SK-N-SH (cell line): Measurements from ENCODE around the gene CLSTN2. TPM values are rescaled to one million over a fixed set of nuclear protein-coding genes. Genes with fewer than 3 reads are reported as not detected.

Source experiments
- CTCF ChIA-PET: fragments of 300-600, 350-600 bp; formaldehyde crosslinking; extraction: SDS; loops from one replicate; lab custom pipeline; 2021; lab: Yijun Ruan, JAX
- POLR2A ChIA-PET: fragments of 350-600 bp; sonication (Branson Sonifier 250); formaldehyde crosslinking; extraction: SDS; loops from one replicate; lab custom pipeline; 2020; ENCODE audit warnings: antibody characterized with exemption, inconsistent platforms; lab: Yijun Ruan, JAX
- DNase-seq: peaks from one replicate; pipeline ENCODE4 v3.0.0; 2012
- H2AFZ ChIP-seq: fragments of 200-600 bp; sonication (generic); 2 replicates; pipeline ENCODE4 v1.8.1; 2016; ENCODE audit warnings: antibody characterized with exemption, mild to moderate bottlenecking, low read depth
- H3F3A ChIP-seq: fragments of 200-600 bp; sonication (generic); replicated peaks from 2 replicates; pipeline ENCODE3; 2016; ENCODE audit warnings: antibody characterized with exemption, mild to moderate bottlenecking; ENCODE audit not compliant: insufficient read depth
- H3K27ac ChIP-seq, 2 experiments: fragments of 200-500 bp in 1 of 2; fragments of 200-600 bp in 1 of 2; sonication (Bioruptor generic) in 1 of 2; sonication (generic), shearing (Covaris generic) in 1 of 2; 2 replicates each; pipeline versions ENCODE4 v1.5.1 to v1.6.1; 2014 to 2016; ENCODE audit warnings: low read depth in 2 of 2, inconsistent platforms in 1 of 2, low read length in 1 of 2, mild to moderate bottlenecking in 1 of 2, mixed read lengths in 1 of 2
- H3K27me3 ChIP-seq: fragments of 200-600 bp; sonication (generic), shearing (Covaris generic); 2 replicates; pipeline ENCODE4 v1.6.1; 2016; ENCODE audit warnings: mixed run types; ENCODE audit not compliant: insufficient read depth
- H3K36me3 ChIP-seq, 2 experiments: fragments of 200-500 bp in 1 of 2; fragments of 200-600 bp in 1 of 2; sonication (Bioruptor generic) in 1 of 2; sonication (generic) in 1 of 2; replicated peaks in 1 of 2; 2 replicates each; pipeline versions ENCODE3 to v1.5.1; 2014 to 2016; ENCODE audit warnings: low read length in 1 of 2, mild to moderate bottlenecking in 1 of 2; ENCODE audit not compliant: insufficient read depth in 2 of 2, control insufficient read depth in 1 of 2
- H3K4me1 ChIP-seq, 2 experiments: fragments of 200-500 bp in 1 of 2; fragments of 200-600 bp in 1 of 2; sonication (Bioruptor generic) in 1 of 2; sonication (generic), shearing (Covaris generic) in 1 of 2; 2 replicates each; pipeline versions ENCODE4 v1.5.1 to v1.6.1; 2014 to 2016; ENCODE audit warnings: low read depth in 1 of 2, low read length in 1 of 2, mixed run types in 1 of 2; ENCODE audit not compliant: insufficient read depth in 2 of 2, control insufficient read depth in 1 of 2
- H3K4me2 ChIP-seq: fragments of 200-600 bp; sonication (generic), shearing (Covaris generic); 2 replicates; pipeline ENCODE4 v1.6.1; 2017; ENCODE audit warnings: mixed run types
- H3K4me3 ChIP-seq, 2 experiments: fragments of 200-500 bp in 1 of 2; fragments of 200-600 bp in 1 of 2; sonication (Bioruptor generic) in 1 of 2; sonication (generic), shearing (Covaris generic) in 1 of 2; 2 replicates each; pipeline versions ENCODE4 v1.5.1 to v1.8.1; 2014 to 2016; ENCODE audit warnings: low read depth in 2 of 2, inconsistent platforms in 1 of 2, low read length in 1 of 2, mild to moderate bottlenecking in 1 of 2, mixed read lengths in 1 of 2, moderate library complexity in 1 of 2
- H3K79me2 ChIP-seq: fragments of 200-600 bp; sonication (generic); 2 replicates; pipeline ENCODE4 v1.8.1; 2017; ENCODE audit warnings: mild to moderate bottlenecking; ENCODE audit not compliant: insufficient read depth
- H3K9ac ChIP-seq: fragments of 200-600 bp; sonication (generic); 2 replicates; pipeline ENCODE4 v1.6.1; 2017; ENCODE audit warnings: mixed run types
- H3K9me2 ChIP-seq: fragments of 200-600 bp; sonication (generic); 2 replicates; pipeline ENCODE4 v1.6.1; 2017; ENCODE audit warnings: mixed run types
- H3K9me3 ChIP-seq: fragments of 200-600 bp; sonication (generic); 2 replicates; pipeline ENCODE4 v1.6.1; 2017; ENCODE audit warnings: mixed run types, mild to moderate bottlenecking, moderate library complexity
- H4K20me1 ChIP-seq: fragments of 200-600 bp; sonication (generic); 2 replicates; pipeline ENCODE4 v1.6.1; 2017; ENCODE audit warnings: mild to moderate bottlenecking, mixed run types; ENCODE audit not compliant: insufficient read depth
- CTCF ChIP-seq: fragments of 200-600 bp; sonication (generic); IDR thresholded peaks from 2 replicates; pipeline ENCODE4 v1.6.1; 2017; ENCODE audit warnings: antibody characterized with exemption, mild to moderate bottlenecking, moderate library complexity
- FOXJ3 ChIP-seq: sonication (generic); formaldehyde crosslinking; IDR thresholded peaks from 2 replicates; pipeline ENCODE4 v1.5.1; 2020; ENCODE audit warnings: mild to moderate bottlenecking, missing genetic modification reagents
- NFIC ChIP-seq: IDR thresholded peaks from 2 replicates; pipeline ENCODE4 v1.4.0; 2012; ENCODE audit warnings: borderline replicate concordance
- POLR2AphosphoS5 ChIP-seq: IDR thresholded peaks from 2 replicates; pipeline ENCODE4 v1.6.1; 2012; ENCODE audit warnings: low read depth, low read length
- REST ChIP-seq: IDR thresholded peaks from 2 replicates; pipeline ENCODE4 v1.6.1; 2012; ENCODE audit warnings: mild to moderate bottlenecking, low read depth, low read length, moderate library complexity
- RFX5 ChIP-seq: IDR thresholded peaks from 2 replicates; pipeline ENCODE4 v1.6.1; 2012; ENCODE audit warnings: mild to moderate bottlenecking, improper control_type of control experiment, low read length
- RXRA ChIP-seq: IDR thresholded peaks from 2 replicates; pipeline ENCODE4 v1.4.0; 2012; ENCODE audit warnings: low read depth, mild to moderate bottlenecking, borderline replicate concordance
- TAF1 ChIP-seq: IDR thresholded peaks from 2 replicates; pipeline ENCODE4 v1.6.1; 2012; ENCODE audit warnings: low read depth, mild to moderate bottlenecking, low read length, moderate library complexity, borderline replicate concordance
- TCF12 ChIP-seq: IDR thresholded peaks from 2 replicates; pipeline ENCODE4 v1.4.0; 2012
- TEAD4 ChIP-seq: IDR thresholded peaks from 2 replicates; pipeline ENCODE4 v1.4.0; 2012; ENCODE audit warnings: mild to moderate bottlenecking, borderline replicate concordance; ENCODE audit not compliant: insufficient read depth
- USF1 ChIP-seq: IDR thresholded peaks from 2 replicates; pipeline ENCODE4 v1.4.0; 2012; ENCODE audit warnings: low read depth, borderline replicate concordance
- USF2 ChIP-seq: fragments of 150-350 bp; IDR thresholded peaks from 2 replicates; pipeline ENCODE4 v1.6.1; 2017; ENCODE audit warnings: antibody characterized with exemption, low read length, low read depth, borderline replicate concordance
- WGBS: methylation state at CpG from one replicate; pipeline ENCODE4 v1.1.6; 2017; ENCODE audit warnings: low lambda C conversion rate; 5-methylcytosine and 5-hydroxymethylcytosine counted together
- polyA plus RNA-seq, 3 experiments: library from polyadenylated mRNA; depleted of rRNA; stranded (reverse); fragments of >200 nt; gene quantifications; 2 replicates each; pipeline ENCODE4 v1.2.3, GENCODE V29; 2012

CLSTN2 gene
- polyA plus RNA-seq, 1 of the 3 experiments (the other 2 are of a cell fraction) = 0.02 TPM

GRCh38 chr3:140466535-140466934 is 531.5 kb downstream of the CLSTN2 start:
- DNase-seq = no peak
- CTCF ChIA-PET = interaction anchor here (0.6 kb wide), 1 partner anchor 75 kb away, joined by 3 read pairs; no protein-coding TSS in a partner anchor
- H3K79me2 ChIP-seq = no peaks in the 10 kb centered on the region
- H3K9me3 ChIP-seq = no peaks in the 10 kb centered on the region
- H2AFZ ChIP-seq = no peak overlapping the region
- no peak overlapping the region for H3K4me3 ChIP-seq
- H3K9ac ChIP-seq = no peak overlapping the region
- no peak for TF ChIP-seq RFX5
- no peak for TF ChIP-seq FOXJ3 (CRISPR knock-in tag)
- no peak for TF ChIP-seq TEAD4
- no peak for TF ChIP-seq TCF12
- TF ChIP-seq CTCF = no peak
- no peak for TF ChIP-seq RXRA
- TF ChIP-seq TAF1 = no peak
- TF ChIP-seq USF1 = no peak
- no peak for TF ChIP-seq REST
- TF ChIP-seq, all 33 proteins: peak for 0
- H3K9me2 ChIP-seq = no peaks in the 10 kb centered on the region
- peaks cover 0 to 3% of the 10 kb centered on the region in 2 experiments; a peak in 1 of 4 replicates for H3K4me1 ChIP-seq
- no peak overlapping the region for H3K4me2 ChIP-seq
- H3F3A ChIP-seq = no peaks in the 10 kb centered on the region
- H4K20me1 ChIP-seq = no peaks in the 10 kb centered on the region
- no peaks in the 10 kb centered on the region for H3K27me3 ChIP-seq
- no peak overlapping the region for H3K27ac ChIP-seq
- no peaks in the 10 kb centered on the region for H3K36me3 ChIP-seq
- POLR2A ChIA-PET = no interaction called here
- 77% methylated on average over 9 of the region's 9 CpGs for WGBS

- Histone ChIP-seq H3K27me3 (no peaks in the 10 kb centered on the region), H3K4me1 (peaks cover 0 to 3% of the 10 kb centered on the region in 2 experiments; a peak in 1 of 4 replicates), H3K9me3 (no peaks in the 10 kb centered on the region), H3K9ac (no peak overlapping the region), H3F3A (no peaks in the 10 kb centered on the region), H4K20me1 (no peaks in the 10 kb centered on the region), H3K4me2 (no peak overlapping the region), H3K9me2 (no peaks in the 10 kb centered on the region), H3K36me3 (no peaks in the 10 kb centered on the region), H3K4me3 (no peak overlapping the region), H3K79me2 (no peaks in the 10 kb centered on the region), H3K27ac (no peak overlapping the region), H2AFZ (no peak overlapping the region)
- DNase-seq = no peak
- CTCF ChIA-PET = no interaction called here
- no peak for TF ChIP-seq POLR2AphosphoS5
- no peak for TF ChIP-seq FOXJ3 (CRISPR knock-in tag)
- no peak for TF ChIP-seq TCF12
- no peak for TF ChIP-seq NFIC
- TF ChIP-seq RFX5 = no peak
- no peak for TF ChIP-seq USF2
- 14% methylated on average over 4 of the region's 4 CpGs for WGBS
- POLR2A ChIA-PET = no interaction called here
Measured at GRCh38 chr3:140467104-140467577, 532.2 kb downstream of the CLSTN2 start.
